Measurements from ENCODE around the gene DNM3.

DNA sequence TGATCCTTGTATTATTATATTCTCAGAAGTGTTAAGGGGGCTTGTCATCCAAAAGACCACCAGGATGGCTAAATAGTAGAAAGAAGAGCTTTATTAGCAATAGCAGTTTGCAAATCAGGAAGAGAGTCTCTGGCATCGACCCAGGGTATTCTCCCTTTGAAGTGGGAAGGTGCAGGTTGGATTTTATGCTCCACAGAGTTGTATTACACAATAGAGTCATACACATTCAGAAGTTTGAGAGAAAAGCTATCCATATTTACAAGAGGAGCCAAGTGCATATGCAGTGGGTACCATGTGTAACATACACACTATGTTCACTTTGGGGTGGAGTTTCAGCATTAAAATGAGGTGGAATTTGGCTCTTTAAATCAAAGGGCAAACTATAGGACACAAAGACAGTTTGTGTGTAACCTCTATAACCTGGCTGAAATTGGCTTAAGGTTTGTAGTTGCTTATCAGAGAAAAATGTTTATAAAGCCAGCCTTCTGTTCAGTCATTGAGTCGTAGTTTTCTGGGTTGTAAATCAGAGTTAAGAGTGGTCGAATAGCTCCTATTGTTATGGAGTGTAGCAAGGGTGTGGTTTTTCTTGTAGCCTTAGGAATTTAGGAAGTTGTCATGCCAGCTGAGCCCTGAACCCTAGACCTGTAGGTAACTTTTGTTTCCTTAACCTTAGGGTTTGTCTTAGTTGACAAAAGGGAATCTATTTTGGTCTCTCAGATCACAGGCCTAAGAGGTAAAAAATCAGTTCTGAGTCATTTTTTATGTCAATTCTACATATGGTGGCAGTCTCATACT lies 125.3 kb downstream of the DNM3 start:
- TF ChIP-seq NFATC3 (IDR thresholded peaks at IDR 0.05) (no peak), YY1 (IDR thresholded peaks at IDR 0.05; ENCODE audit: borderline replicate concordance in 1 of 3, control insufficient read depth in 1 of 3, extremely low read depth in 1 of 3, insufficient read depth in 3 of 3, insufficient read length in 1 of 3, insufficient replicate concordance in 2 of 3, low read depth in 1 of 3, low read length in 2 of 3) (no peak), YBX1 (IDR thresholded peaks at IDR 0.05) (no peak), POLR2A (conservative IDR thresholded peaks at IDR 0.05) (no peak), NONO (IDR thresholded peaks at IDR 0.05; ENCODE audit: low read depth in 2 of 2, low read length in 1 of 2) (no peak), FOXJ3 (CRISPR knock-in tag; IDR thresholded peaks at IDR 0.05) (no peak), TEAD2 (tag; IDR thresholded peaks at IDR 0.05) (no peak), NFYB (IDR thresholded peaks at IDR 0.05; ENCODE audit: extremely low read depth, insufficient read length) (no peak), POLR2AphosphoS5 (IDR thresholded peaks at IDR 0.05; ENCODE audit: control insufficient read depth, insufficient read depth, low read depth, low read length) (no peak)
- TF ChIP-seq, protein P1, sequence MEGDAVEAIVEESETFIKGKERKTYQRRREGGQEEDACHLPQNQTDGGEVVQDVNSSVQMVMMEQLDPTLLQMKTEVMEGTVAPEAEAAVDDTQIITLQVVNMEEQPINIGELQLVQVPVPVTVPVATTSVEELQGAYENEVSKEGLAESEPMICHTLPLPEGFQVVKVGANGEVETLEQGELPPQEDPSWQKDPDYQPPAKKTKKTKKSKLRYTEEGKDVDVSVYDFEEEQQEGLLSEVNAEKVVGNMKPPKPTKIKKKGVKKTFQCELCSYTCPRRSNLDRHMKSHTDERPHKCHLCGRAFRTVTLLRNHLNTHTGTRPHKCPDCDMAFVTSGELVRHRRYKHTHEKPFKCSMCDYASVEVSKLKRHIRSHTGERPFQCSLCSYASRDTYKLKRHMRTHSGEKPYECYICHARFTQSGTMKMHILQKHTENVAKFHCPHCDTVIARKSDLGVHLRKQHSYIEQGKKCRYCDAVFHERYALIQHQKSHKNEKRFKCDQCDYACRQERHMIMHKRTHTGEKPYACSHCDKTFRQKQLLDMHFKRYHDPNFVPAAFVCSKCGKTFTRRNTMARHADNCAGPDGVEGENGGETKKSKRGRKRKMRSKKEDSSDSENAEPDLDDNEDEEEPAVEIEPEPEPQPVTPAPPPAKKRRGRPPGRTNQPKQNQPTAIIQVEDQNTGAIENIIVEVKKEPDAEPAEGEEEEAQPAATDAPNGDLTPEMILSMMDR (IDR thresholded peaks at IDR 0.05 in 2 of 3, conservative IDR thresholded peaks at IDR 0.05 in 1 of 3; ENCODE audit: insufficient read depth in 2 of 3, low read depth in 1 of 3, low read length in 3 of 3) = no peak
- TF ChIP-seq, protein P2, sequence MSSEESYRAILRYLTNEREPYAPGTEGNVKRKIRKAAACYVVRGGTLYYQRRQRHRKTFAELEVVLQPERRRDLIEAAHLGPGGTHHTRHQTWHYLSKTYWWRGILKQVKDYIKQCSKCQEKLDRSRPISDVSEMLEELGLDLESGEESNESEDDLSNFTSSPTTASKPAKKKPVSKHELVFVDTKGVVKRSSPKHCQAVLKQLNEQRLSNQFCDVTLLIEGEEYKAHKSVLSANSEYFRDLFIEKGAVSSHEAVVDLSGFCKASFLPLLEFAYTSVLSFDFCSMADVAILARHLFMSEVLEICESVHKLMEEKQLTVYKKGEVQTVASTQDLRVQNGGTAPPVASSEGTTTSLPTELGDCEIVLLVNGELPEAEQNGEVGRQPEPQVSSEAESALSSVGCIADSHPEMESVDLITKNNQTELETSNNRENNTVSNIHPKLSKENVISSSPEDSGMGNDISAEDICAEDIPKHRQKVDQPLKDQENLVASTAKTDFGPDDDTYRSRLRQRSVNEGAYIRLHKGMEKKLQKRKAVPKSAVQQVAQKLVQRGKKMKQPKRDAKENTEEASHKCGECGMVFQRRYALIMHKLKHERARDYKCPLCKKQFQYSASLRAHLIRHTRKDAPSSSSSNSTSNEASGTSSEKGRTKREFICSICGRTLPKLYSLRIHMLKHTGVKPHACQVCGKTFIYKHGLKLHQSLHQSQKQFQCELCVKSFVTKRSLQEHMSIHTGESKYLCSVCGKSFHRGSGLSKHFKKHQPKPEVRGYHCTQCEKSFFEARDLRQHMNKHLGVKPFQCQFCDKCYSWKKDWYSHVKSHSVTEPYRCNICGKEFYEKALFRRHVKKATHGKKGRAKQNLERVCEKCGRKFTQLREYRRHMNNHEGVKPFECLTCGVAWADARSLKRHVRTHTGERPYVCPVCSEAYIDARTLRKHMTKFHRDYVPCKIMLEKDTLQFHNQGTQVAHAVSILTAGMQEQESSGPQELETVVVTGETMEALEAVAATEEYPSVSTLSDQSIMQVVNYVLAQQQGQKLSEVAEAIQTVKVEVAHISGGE (CRISPR knock-in tag; IDR thresholded peaks at IDR 0.05) = no peak
- TF ChIP-seq, protein P3, sequence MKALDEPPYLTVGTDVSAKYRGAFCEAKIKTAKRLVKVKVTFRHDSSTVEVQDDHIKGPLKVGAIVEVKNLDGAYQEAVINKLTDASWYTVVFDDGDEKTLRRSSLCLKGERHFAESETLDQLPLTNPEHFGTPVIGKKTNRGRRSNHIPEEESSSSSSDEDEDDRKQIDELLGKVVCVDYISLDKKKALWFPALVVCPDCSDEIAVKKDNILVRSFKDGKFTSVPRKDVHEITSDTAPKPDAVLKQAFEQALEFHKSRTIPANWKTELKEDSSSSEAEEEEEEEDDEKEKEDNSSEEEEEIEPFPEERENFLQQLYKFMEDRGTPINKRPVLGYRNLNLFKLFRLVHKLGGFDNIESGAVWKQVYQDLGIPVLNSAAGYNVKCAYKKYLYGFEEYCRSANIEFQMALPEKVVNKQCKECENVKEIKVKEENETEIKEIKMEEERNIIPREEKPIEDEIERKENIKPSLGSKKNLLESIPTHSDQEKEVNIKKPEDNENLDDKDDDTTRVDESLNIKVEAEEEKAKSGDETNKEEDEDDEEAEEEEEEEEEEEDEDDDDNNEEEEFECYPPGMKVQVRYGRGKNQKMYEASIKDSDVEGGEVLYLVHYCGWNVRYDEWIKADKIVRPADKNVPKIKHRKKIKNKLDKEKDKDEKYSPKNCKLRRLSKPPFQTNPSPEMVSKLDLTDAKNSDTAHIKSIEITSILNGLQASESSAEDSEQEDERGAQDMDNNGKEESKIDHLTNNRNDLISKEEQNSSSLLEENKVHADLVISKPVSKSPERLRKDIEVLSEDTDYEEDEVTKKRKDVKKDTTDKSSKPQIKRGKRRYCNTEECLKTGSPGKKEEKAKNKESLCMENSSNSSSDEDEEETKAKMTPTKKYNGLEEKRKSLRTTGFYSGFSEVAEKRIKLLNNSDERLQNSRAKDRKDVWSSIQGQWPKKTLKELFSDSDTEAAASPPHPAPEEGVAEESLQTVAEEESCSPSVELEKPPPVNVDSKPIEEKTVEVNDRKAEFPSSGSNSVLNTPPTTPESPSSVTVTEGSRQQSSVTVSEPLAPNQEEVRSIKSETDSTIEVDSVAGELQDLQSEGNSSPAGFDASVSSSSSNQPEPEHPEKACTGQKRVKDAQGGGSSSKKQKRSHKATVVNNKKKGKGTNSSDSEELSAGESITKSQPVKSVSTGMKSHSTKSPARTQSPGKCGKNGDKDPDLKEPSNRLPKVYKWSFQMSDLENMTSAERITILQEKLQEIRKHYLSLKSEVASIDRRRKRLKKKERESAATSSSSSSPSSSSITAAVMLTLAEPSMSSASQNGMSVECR (CRISPR knock-in tag; IDR thresholded peaks at IDR 0.05) = no peak
- TF ChIP-seq, protein P4, sequence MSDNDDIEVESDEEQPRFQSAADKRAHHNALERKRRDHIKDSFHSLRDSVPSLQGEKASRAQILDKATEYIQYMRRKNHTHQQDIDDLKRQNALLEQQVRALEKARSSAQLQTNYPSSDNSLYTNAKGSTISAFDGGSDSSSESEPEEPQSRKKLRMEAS (CRISPR knock-in tag; IDR thresholded peaks at IDR 0.05) = no peak
- TF ChIP-seq, protein P5, sequence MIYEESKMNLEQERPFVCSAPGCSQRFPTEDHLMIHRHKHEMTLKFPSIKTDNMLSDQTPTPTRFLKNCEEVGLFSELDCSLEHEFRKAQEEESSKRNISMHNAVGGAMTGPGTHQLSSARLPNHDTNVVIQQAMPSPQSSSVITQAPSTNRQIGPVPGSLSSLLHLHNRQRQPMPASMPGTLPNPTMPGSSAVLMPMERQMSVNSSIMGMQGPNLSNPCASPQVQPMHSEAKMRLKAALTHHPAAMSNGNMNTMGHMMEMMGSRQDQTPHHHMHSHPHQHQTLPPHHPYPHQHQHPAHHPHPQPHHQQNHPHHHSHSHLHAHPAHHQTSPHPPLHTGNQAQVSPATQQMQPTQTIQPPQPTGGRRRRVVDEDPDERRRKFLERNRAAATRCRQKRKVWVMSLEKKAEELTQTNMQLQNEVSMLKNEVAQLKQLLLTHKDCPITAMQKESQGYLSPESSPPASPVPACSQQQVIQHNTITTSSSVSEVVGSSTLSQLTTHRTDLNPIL (CRISPR knock-in tag; IDR thresholded peaks at IDR 0.05) = no peak
